HG02623 (cell line): ENCODE results near the gene CMSS1.

Experiments
- ATAC-seq: cut with Tn5 transposase; IDR thresholded peaks from one replicate; pipeline ENCODE4 v1.9.1; 2021; ENCODE audit warnings: moderate library complexity; ENCODE audit not compliant: unreplicated experiment

CMSS1 gene

GRCh38 chr3:100010087-100010417, 192.4 kb downstream of the CMSS1 start:
- no peak for ATAC-seq

DNA sequence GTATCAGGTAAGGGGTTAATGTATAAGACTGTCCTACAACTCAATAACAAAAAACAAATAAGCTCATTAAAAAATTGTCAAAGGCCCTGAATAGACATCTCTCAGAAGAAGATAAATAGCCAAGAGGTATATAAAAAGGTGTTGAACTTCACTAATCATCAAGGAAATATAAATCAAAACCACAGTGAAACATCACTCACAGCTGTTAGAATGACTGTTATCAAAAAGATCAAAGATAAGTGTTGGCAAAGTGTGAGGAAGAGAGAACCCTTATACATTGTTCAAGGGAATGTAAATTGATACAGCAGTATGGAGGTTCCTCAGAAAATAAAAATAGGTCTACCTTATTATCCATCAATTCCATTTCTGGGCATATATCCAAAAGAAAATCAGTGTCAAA, 201.1 kb downstream of the CMSS1 start:
- ATAC-seq, result no peak

- no peak for ATAC-seq
These were observed 202.1 kb downstream of the CMSS1 start for GRCh38 chr3:100019719-100020118.

GRCh38 chr3:100020876-100021644, 203.4 kb downstream of the CMSS1 start:
- no peak for ATAC-seq

DNA sequence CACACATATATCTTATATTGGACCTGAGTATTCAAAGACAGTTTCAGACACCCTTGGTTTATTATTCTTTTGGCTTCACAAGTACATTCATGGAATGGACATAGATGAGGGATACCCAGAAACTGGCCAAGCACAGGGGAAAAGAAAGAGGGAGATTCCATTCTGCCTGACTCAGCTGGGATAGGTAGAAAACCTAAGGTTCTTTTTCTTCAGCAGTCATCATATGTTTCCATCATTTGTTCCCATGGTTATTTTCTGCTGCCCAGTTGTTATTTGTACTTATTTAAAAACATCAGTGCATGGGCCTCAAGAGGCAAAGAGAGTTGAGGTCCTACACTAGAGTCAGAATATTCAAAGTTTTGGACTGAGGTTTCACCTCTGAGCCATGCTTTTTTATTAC, 204.8 kb downstream of the CMSS1 start:
- no peak for ATAC-seq

DNA sequence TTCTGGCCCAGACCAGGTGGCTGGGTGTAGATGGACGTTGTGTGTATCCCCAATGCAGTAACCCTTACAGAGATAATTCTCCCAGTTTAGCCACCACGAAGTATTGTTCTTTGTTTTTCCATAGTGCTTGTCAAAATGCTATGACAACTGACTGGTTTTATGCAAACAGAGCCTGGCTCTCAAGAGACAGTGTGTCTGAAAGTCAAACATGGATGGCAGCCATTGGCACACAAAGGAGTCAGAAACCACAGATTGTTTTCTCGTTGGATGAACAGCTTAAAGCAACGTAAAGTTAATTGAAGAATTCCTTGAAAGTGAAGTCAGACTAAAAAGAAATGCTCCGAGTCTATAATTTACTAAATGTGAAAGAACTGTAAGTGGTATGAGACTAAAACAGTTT, 205.5 kb downstream of the CMSS1 start:
- no peak for ATAC-seq

DNA sequence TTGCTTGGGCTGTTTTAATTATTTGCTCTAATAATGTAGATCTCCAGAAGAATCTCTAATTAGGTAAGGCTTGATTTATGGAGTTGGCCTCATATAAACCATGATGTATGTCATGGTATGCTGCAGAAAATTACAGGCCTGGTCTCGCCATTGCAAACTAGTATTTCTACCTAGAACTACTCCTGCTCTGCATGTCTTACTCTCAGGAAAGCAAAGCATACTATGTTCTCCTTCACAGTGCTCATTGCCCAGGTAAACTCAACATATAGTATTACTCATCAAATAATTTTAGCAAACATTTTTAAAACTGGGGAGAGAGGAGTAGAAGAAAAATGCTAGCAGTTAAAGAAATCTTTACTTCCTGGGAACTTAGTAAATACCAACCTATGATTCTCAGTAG, 205.9 kb downstream of the CMSS1 start:
- no peak for ATAC-seq

DNA sequence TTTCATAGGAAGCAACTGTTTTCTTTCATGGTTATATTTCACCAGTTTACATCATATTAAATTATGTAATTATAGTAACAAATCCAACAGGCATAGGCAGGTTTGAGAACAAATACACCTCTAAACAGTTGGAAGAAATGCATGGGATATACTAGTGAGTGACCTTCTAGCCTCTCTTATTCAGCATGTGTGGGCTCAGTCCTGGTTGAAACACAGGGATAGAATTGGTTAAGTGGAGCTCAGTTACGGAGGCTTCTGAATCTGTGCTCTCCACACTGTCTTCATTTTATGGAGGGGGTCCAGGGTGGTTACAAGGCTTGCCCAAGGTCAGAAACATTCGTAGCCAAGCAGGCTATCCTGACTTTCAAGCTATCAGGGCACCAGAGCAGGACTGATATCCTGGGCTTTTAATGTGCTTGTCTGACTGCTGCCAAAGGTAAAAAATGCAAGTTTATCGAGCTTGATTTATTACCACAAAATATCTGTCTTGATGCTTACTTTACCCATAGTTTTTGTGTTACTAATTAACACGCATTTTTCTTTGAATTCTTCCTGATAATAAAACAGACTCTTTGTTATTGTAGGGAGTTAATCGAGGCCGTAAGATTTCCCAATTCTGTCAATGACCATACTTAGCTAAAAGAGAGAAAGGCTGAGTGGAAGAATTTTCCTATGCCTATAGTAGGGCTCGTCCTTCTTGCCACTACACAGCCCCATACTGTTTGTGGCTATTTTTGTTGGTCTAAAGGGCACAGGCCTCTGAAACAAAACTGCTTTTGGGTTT, 207.1 kb downstream of the CMSS1 start:
- no peak for ATAC-seq

- ATAC-seq, result no peak
These were observed 209.7 kb downstream of the CMSS1 start for GRCh38 chr3:100027321-100027720.

DNA sequence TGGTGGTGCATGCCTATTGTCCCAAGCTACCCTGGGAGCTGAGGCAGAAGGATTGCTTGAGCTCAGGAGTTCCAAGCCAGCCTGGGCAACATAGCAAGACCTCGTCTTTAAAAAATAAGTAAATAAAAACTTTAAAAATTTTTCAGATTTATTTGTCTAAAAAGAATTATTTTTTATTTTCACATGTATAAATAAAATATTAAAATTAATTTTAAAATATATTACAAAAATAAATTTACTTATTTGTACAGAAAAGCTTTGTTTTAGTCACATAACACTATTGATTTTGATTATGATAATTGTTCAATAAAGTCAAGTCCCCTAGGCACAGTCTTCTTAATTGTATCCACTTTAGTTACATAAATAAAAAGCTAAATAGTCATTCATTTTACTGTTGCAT, 211.4 kb downstream of the CMSS1 start:
- no peak for ATAC-seq

- peak; percentile 45 for ATAC-seq
These were observed 212.0 kb downstream of the CMSS1 start for GRCh38 chr3:100029689-100030088.

GRCh38 chr3:100030346-100030745, 212.7 kb downstream of the CMSS1 start:
- ATAC-seq, result no peak

- ATAC-seq, result no peak
These were observed 213.3 kb downstream of the CMSS1 start for GRCh38 chr3:100030914-100031425.

GRCh38 chr3:100032243-100032642, 214.6 kb downstream of the CMSS1 start:
- ATAC-seq, result no peak

DNA sequence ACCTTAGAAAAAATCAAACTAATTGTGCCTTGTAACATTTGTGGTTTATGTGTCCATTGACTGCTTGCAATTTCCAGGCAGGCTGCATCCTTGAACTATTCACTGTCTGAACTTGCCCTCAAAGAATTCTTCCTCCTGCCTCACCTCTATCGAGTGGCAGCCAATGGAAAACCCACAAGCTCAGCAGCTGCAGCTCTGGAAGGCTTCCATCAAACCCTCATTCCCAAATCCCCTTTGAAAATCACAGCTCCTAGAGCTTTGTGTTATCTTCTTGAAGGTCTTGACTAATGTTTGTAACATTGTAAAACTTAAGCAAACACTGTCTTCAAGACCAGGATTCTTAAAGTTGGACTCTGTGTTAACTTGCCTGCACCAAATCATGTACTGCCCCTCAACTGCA, 215.5 kb downstream of the CMSS1 start:
- ATAC-seq, result no peak

DNA sequence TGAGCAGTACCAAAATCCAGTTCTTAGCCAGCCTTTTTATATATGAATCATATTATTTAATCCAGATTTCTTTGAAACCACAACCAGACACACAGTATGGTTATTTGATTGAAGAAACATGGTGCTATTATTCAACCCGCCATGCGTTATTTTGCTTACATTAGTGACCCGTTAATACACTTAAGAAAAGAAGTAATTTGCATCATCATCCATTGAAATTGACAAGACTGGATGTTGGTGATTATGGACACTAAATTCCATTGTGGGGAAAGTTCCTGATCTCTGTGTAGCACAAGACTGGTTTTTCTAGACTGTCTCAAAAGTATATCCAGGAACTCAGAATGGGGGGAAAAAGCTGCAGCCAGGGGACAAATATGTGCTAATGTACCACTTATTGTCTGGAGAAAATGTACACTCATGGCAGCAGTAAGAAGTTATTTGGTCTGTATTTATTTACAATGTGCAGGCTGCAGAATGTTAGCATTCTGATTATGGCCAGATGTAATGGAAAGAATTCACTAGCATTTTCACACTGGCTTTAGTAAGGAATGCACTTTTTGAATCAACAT, 216.3 kb downstream of the CMSS1 start:
- ATAC-seq, result no peak

GRCh38 chr3:100039075-100039474, 221.4 kb downstream of the CMSS1 start:
- no peak for ATAC-seq

- ATAC-seq, result no peak
These were observed 223.0 kb downstream of the CMSS1 start for GRCh38 chr3:100040451-100041225.

DNA sequence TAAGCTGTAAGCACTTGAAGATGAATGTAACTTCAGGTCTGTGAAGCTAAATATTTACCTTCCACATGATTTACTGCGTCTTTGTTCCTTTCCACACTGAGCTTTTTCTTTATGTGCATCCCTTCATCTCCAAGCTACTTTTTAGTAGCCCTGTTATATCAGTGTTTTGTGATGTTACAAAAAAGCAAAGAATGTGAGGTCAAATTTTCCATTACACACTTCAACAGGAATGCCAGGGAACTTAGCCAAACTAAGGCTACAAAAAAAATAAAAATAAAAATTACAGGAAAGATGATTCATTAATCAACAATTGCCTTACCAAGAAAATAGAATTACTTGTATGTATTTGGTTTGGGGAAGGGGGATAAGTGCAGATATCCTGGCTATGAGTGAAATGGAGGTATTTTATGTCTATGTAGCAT, 223.7 kb downstream of the CMSS1 start:
- no peak for ATAC-seq

GRCh38 chr3:100042166-100042981, 224.7 kb downstream of the CMSS1 start:
- no peak for ATAC-seq
